Ramos (cell line): ENCODE data around the gene FSD1.
"Not testable (repeated sequence)": the region's sequence is repeated elsewhere in the genome, so short reads cannot be mapped to it uniquely, and the experiment has no call there.

Source experiments
- in situ Hi-C: fragments of 300-500 bp; cut with MboI; formaldehyde crosslinking; loops from one replicate; pipeline ENCODE4 v1.14.3; 2022; ENCODE audit warnings: low sequenced_read_pairs; ENCODE audit not compliant: unreplicated experiment

The FSD1 gene

DNA sequence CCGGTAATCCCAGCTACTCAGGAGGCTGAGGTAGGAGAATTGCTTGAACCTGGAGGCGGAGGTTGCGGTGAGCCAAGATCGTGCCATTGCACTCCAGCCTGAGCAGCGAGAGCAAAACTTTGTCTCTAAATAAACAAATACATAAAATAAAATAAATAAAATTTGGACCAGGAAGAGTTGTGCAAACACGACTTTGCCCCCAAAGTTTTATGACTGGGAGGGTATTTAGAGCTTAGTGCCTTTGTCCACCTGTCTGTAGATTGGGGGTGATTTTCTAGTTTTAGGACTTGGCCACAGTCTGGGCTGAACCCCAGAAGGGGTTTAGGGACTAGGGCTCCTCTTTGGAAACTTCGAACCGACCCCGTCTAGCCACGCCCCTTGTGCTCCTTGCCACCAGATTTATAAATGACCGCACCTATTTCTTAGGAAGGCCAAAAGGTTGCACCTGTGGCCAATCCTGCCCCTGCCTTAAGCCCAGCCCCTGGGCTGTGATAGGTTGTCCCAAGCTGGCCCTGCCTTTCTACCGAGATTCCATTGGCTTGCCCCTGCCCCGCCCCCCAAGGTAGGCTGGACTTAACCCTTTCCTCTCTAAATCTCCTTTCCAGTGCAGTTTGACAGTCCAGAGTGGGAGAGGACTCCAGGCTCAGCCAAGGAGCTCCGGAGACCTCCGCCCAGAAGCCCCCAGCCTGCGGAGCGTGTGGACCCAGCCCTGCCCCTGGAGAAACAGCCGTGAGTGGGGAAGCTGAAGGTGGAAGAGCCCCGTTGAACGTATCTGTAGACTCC, 20.0 kb upstream of the FSD1 start:
- in situ Hi-C loops: no loop called here

DNA sequence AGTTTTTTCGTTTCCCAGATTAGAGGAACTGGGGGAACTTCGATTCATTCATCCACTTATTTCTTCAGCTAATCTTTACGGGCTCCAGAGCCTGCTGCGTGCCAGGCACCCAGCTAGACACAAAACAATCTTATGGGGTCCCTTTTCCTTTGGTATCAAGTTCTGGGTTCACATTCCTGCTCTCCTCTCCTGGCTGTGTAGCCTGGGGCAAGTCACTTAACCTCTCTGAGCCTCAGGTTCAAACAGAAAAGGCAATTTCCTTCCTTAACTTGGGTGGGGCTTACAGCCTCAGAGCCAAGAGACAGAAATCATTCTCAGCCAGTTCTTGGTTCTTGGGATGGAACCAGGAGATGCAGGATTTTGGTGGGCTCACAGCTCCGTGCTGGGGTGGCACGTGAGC, 19.4 kb upstream of the FSD1 start:
- in situ Hi-C loops: no loop called here

DNA sequence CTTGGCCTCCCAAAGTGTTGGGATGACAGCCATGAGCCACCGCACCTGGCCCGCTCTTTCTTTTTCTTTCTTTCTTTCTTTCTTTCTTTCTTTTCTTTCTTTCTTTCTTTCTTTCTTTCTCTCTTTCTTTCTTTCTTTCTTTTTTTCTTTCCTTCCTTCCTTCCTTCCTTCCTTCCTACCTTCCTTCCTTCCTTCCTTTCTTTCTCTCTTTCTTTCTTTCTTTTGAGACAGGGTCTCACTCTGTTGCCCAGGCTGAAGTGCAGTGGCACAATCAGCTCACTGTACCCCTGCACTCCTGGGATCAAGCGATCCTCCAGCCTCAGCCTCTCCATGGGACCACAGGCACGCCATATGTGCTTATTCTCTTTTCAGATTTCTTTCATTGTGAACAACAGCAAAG, 18.3 kb upstream of the FSD1 start:
- in situ Hi-C loops: not testable (repeated sequence)

DNA sequence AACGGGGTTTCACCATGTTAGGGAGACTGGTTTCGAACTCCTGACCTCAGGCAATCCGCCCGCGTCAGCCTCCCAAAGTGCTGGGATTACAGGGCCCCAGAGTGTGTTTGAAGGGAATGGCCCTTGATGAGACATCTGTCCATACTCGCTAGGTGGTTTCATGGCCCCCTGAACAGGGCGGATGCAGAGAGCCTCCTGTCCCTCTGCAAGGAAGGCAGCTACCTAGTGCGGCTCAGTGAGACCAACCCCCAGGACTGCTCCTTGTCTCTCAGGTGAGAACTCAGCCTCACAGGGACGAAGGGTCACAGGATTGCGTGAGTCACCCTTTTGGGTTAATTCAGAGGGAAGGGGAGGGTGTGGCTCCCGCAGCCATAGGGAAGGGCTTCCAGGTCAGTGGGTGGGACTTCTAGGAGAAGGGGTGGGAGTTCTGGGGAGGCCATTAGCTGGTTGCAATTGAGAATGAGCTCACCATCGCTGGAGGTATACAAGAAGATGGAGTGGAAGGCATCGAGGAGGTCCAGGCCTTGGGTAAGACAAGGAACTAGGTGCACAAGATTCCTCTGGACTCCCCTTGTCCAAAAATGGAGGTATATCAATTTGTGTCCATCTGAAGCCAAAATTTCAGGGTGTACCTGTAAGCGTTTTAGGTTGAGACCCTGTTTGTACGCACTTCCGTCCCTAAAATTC, 16.2 kb upstream of the FSD1 start:
- in situ Hi-C loops: no loop called here

GRCh38 chr19:4291184-4291732, 13.1 kb upstream of the FSD1 start:
- in situ Hi-C loops: no loop called here

- in situ Hi-C loops: no loop called here
Observed at GRCh38 chr19:4292515-4292914, 11.9 kb upstream of the FSD1 start.

GRCh38 chr19:4294389-4294788, 10.0 kb upstream of the FSD1 start:
- in situ Hi-C loops: no loop called here

- in situ Hi-C loops: no loop called here
Observed at GRCh38 chr19:4295972-4296771, 8.2 kb upstream of the FSD1 start.

DNA sequence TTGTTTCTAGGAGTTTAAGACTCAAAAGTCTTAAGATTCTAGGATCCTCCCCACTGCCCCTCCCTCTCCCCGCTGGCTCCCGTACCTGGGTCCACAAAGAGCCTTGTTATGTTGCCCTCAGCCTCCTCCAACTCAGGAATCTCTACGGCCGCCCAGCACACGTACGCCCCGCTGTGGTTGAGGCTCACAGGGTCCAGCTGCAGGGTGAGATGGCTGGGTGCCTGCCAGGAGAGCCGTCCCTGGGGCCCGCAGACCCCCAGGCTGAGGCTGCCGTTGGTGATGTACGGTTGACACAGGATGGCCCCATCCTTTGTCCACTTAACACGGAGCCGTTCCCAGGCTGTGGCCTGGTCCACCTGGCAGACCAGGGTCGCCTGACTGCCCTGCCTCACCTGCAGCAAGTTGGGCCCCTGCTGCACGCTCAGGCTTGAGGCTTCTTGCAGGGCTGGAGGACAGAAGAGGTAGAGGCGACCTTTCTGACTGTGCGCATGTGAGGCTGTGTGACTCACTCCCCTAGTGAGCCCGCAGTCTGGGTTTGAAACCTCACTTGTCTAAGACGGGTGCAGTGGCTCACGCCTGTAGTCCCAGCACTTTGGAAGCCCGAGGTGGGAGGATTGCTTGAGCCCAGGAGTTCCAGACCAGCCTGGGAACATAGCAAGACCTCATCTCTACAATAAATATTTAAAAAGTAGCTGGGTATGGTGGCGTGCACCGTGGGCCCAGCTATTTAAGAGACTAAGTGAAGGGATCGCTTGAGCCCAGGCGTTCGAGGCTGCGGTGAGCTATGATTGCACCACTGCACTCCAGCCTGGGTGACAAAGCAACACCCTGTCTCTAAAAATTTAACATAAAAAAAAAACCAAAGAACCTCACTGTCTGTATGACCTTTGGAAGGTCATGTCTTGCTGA, 6.2 kb upstream of the FSD1 start:
- in situ Hi-C loops: no loop called here

DNA sequence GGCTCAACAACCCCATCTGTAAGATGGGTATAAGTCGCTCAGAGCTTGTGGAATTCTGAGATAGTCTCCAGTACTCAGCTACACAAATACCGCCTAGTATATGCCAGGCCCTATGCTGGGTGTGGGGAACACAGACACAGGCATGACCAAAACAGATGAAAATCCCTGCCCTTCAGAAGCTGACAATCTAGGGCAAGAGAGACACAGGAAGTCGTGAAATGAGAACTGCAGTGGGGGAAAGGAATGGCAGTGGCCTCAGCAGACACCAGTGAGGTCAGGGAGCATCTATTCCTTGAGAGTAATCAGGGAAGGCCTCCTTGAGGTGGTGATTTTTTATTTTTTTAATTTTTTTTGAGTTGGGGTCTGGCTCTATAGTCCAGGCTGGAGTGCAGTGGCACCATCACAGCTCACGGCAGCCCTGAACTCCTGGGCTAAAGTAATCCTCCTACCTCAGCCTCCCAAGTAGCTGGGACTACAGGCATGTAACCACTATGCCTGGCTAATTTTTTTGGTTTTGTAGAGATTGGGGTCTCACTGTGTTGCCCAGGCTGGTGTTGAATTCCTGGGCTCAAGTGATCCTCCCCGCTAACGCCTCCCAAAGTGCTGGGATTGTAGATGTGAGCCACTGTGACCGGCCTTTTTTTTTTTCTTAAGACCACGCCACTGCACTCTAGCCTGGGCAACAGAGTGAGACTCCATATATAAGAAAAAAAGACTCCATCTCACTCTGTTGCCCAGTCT, 5.4 kb upstream of the FSD1 start:
- in situ Hi-C loops: no loop called here

DNA sequence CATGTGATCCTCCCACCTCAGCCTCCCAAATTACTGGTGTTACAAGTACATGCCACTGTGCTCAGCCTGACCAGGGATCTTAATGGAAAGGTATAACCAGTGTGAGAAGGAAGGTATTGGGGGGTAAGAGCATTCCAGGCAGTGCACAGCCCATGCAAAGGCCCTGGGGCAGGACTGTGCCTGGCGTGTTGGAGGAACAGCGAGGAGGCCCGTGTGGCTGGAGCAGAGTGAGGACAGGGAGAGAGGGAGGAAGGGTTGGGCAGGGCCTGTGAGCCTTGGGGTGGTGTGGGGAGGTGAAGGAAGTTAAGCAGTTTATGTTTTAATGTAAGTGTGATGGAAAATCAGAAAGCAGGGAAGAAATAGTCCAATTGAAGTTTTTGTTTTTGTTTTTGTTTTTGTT, 3.8 kb upstream of the FSD1 start:
- in situ Hi-C loops: no loop called here

DNA sequence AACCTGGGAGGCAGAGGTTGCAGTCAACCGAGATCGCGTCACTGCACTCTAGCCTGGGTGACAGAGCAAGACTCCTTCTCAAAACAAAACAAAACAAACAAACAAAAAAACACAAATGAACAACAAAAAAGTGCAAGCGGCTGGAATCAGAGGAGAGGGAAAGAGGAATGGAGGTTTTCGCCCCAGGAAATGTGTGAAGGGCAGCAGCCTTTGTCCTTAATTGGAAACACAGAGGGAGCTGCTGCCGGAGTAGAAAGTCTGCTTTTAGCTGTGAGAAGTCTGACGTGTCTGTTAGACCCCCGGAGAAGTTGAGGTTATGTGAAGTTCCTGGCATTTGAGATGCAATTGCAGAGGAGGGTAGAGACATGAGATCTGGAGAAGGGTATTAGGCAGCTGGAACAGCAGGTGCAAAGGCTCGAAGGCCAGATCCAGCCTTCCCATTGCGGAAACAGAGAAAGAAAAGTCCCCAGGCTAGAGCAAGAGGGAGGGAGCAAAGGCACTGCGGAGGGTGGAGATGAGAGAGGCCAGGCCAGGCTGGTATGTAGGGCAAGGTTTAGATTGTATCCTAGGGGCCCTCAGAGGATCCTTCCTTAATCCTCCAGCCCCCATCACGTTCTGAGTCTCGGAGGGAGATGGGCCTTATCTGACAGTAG, 2.7 kb upstream of the FSD1 start:
- in situ Hi-C loops: no loop called here

DNA sequence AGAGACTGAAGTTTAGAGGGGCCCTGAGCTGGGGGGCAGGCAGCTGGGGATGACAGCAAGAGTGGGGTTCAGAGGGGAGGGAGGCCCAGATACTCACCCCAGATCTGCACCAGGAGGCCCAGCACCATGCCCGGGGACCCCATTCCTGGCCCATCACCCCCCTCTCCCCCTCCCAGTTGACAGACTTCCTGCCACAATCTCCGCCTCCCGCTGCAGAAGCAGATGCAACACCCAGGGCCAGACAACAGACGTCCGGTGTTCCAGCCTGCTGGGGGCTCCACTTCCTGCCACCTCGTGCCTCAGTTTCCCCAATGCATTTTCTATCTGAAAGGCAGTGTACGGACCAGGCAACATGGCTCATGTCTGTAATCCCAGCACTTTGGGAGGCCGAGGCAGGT, 2.2 kb upstream of the FSD1 start, which contains the start of gene TMIGD2:
Gene TMIGD2 (minus strand): TSS at position 147 of the 398 bp plus-strand sequence. CDS start 4 bp downstream, at position 143.
- in situ Hi-C loops: no loop called here

- in situ Hi-C loops: no loop called here
Observed at GRCh38 chr19:4303819-4304537, 420 bp upstream of the FSD1 start.

DNA sequence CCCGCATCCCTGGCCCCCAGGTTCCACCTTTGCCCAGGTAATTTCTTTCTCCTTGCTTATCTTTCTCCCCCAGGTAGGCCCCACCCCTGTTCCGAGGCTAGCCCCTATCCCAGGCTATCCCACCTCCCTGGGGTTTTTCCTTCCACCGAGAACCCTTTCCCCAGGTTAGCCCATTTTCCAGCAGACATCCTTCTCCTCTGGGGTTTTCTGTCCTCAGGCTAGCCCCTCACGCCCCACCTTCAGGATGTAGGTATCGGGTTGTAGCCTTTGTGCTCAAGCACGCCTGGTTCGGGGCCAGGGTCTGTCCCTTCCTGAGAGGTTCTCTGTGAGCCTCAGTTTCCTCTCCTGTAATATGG, 837 bp downstream of the FSD1 start:
- in situ Hi-C loops: no loop called here

GRCh38 chr19:4305659-4306058, 1.3 kb downstream of the FSD1 start:
- in situ Hi-C loops: no loop called here

DNA sequence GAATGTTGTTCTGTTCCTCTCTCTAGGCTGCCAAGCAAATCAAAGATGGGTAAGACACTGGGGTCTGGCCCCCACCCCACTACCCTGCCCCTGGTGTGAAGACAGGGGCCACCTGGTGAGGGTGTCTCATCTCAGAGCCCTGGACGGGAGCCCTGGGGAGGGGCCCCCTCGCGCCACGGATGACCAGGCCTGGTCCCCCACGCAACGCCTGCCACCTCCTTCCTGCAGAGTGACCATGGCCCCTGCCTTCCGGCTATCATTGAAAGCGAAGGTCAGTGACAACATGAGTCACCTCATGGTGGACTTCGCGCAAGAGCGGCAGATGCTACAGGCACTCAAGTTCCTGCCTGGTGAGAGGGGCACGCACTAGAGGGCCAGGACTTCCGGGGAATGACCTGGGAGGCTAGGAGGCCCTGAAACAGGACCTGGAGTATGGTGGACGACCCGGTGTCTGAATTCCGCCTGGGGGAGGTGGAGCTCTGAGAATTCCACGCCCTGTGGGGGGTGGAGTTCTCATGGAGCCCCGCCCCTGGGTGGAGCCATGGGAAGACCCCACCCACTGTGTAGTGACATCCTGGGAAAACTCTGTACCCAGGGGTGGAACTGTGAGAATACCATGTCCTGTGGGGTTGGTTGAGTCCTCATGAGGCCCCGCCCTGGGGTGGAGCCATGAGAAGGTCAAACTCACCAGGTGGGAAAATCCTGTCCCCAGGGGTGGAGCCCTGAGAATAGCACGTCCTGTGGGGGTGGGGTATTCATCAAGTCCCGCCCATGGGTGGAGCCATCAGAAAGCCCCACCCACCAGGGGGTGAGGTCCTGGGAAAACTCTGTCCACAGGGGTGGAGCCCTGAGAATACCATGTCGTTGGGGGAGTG, 6.1 kb downstream of the FSD1 start:
- in situ Hi-C loops: no loop called here
